Body of pancreas (tissue), 4 donors: ENCODE measurements around the gene ABCC3.

Experiments used
- POLR2A ChIP-seq, 3 donors: fragments of 450-650 bp; IDR thresholded peaks; one replicate each; pipeline ENCODE4 v1.6.1; 2016; ENCODE audit warnings: antibody characterized with exemption in 3 of 3, mild to moderate bottlenecking in 2 of 3
- TF ChIP-seq, protein P1 (sequence below), 7 experiments: fragments of 450-650 bp in 4 of 7; fragments of 200-600 bp in 3 of 7; sonication (generic) in 3 of 7; IDR thresholded peaks; one replicate each; pipeline ENCODE4 v1.5.1; 2016 to 2019; ENCODE audit warnings: antibody characterized with exemption in 7 of 7

DNA sequence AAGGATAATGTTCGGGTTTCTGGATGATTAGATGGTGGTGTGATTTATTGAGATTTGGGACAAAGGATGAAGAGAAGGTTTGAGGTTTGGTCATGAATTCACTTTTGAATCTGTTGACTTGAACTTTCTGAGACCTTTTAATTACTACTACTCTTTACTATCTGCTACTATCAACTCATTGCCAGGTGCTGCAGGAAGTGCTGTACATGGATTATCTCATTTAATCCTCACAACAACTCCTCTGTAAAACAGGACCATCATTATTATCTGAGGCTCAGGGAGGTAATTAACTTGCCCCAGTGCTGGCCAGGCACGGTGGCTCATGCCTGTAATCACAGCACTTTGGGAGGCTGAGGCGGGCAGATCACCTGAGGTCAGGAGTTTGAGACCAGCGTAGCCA, 76.0 kb downstream of the ABCC3 start:
- TF ChIP-seq, protein P1, sequence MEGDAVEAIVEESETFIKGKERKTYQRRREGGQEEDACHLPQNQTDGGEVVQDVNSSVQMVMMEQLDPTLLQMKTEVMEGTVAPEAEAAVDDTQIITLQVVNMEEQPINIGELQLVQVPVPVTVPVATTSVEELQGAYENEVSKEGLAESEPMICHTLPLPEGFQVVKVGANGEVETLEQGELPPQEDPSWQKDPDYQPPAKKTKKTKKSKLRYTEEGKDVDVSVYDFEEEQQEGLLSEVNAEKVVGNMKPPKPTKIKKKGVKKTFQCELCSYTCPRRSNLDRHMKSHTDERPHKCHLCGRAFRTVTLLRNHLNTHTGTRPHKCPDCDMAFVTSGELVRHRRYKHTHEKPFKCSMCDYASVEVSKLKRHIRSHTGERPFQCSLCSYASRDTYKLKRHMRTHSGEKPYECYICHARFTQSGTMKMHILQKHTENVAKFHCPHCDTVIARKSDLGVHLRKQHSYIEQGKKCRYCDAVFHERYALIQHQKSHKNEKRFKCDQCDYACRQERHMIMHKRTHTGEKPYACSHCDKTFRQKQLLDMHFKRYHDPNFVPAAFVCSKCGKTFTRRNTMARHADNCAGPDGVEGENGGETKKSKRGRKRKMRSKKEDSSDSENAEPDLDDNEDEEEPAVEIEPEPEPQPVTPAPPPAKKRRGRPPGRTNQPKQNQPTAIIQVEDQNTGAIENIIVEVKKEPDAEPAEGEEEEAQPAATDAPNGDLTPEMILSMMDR (IDR thresholded peaks at IDR 0.05), result no peak
- no peak for TF ChIP-seq POLR2A (IDR thresholded peaks at IDR 0.05)
